NCI-H774 (cell line): ENCODE measurements around the gene IP6K1.
"Not testable (repeated sequence)": the region's sequence is repeated elsewhere in the genome, so short reads cannot be mapped to it uniquely, and the experiment has no call there.

Experiments used
- DNase-seq: peaks from one replicate; lab custom pipeline; 2025; lab: John Stamatoyannopoulos, UW

IP6K1 gene

GRCh38 chr3:49688338-49689045 is 97.8 kb downstream of the IP6K1 start:
- not testable (repeated sequence) for DNase-seq

DNA sequence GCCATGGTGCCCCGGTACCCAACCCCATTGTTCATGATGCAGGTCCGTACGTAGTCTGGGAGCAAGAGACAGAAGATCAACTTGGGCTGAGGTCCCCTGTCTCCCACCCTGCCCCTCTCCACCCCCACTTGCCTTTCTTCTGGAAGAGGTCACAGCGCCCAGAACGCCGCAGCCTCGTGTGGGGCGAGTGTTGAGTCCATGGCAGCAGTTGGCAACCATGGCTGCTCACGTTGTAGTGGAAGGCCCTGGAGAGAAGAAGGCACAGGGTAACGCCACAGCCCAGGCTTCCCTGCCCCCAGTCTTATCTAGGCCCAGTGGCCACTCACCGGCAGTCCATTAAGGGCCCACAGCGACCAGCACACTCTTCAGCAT is 98.9 kb downstream of the IP6K1 start:
- not testable (repeated sequence) for DNase-seq

- not testable (repeated sequence) for DNase-seq
Measured at GRCh38 chr3:49686769-49687423, 99.4 kb downstream of the IP6K1 start.

- not testable (repeated sequence) for DNase-seq
Measured at GRCh38 chr3:49686346-49686745, 100.0 kb downstream of the IP6K1 start.

GRCh38 chr3:49685846-49686245 is 100.5 kb downstream of the IP6K1 start:
- DNase-seq: not testable (repeated sequence)

GRCh38 chr3:49685103-49685502 is 101.2 kb downstream of the IP6K1 start:
- DNase-seq: not testable (repeated sequence)

GRCh38 chr3:49684453-49684852 is 101.9 kb downstream of the IP6K1 start:
- not testable (repeated sequence) for DNase-seq

GRCh38 chr3:49683162-49683561 is 103.2 kb downstream of the IP6K1 start:
- no peak for DNase-seq

- DNase-seq: no peak
Measured at GRCh38 chr3:49681543-49681942, 104.8 kb downstream of the IP6K1 start.

- no peak for DNase-seq
Measured at GRCh38 chr3:49681232-49681522, 105.2 kb downstream of the IP6K1 start.

DNA sequence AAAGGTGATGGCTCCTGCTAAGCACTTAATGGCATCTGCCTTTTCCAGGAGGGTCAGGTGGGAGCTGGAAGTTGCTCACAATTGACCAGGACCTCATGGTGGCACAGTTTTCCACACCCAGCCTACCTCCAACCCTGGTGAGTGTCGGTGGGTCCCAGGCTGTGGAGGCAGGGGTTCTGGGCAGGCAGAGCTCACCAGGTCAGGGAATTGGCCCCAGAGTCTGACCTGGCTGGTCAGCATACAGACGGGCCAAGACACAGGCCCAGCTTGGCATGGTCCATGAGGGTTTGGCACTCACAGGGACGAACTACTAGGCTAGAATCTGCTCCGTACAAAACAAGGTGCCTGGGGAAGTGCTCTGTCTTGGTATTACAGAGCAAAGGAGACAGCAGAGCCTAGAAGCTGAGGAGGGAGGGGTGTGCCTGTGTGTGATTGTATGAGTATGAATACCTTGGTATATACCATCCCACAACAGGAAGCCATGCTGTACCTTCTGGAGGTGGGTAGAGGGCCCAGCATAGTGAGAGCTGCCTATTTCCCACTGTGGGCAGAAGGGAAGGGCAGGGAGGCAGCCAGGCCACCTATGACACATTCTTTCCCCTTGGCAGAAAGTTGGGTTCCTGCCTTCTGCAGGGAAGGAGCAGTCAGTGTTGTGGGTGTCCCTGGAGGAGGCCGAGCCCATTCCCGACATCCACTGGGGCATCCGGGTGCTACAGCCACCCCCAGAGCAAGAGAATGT is 105.7 kb downstream of the IP6K1 start:
- DNase-seq: no peak

DNA sequence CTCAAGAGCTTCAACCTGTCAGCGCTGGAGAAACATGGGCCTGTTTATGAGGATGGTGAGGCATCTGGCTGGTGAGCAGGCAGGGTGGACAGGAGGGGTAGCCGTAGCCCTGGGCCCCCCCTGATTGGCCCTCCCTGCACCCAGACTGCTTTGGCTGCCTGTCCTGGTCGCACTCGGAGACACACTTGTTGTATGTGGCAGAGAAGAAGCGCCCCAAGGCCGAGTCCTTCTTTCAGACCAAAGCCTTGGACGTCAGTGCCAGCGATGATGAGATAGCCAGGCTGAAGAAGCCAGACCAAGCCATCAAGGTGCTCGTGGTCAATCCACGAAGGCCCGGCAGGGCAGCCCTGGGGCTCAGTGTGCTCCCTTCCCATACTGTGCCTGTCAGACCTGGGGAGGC is 110.4 kb downstream of the IP6K1 start:
- DNase-seq: no peak

DNA sequence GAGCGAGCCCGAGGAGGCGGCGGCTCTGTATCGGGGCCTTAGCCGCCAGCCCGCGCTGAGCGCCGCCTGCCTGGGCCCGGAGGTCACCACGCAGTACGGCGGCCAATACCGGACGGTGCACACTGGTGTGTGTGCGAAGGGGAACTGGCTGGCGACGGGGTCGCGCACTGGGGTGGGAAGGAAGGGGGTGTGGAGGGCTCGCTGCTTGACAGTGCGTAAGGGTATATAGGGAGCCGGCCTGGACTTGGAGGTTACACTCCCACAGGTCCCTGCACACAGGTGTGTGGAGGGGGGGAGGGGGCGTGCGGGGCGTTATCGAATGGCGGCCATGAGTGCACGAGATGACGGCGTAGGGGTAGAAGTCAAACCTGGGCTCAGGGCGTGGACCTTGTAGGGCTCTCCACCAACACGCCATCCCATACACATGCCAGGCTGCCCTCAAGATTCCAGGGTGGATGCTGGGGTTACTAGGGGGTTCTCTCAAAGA is 111.8 kb downstream of the IP6K1 start:
- DNase-seq: no peak
